ENCODE results near the gene PBLD.

The PBLD gene

GRCh38 chr10:68235581-68235980, 97.1 kb downstream of the PBLD start:
- no peak overlapping the region for H3K4me3 ChIP-seq (replicated peaks; ENCODE audit: low read depth, low read length)
- TF ChIP-seq CTCF (IDR thresholded peaks at IDR 0.05; ENCODE audit: low read length, missing control alignments): no peak
- no peak for DNase-seq (ENCODE audit: low read depth)

GRCh38 chr10:68235111-68235510, 97.6 kb downstream of the PBLD start:
- DNase-seq (ENCODE audit: low read depth): no peak
- no peak overlapping the region for H3K4me3 ChIP-seq (replicated peaks; ENCODE audit: low read depth, low read length)
- no peak for TF ChIP-seq CTCF (IDR thresholded peaks at IDR 0.05; ENCODE audit: low read length, missing control alignments)

GRCh38 chr10:68233046-68233445, 99.7 kb downstream of the PBLD start:
- no peak overlapping the region for H3K4me3 ChIP-seq (replicated peaks; ENCODE audit: low read depth, low read length)
- no peak for DNase-seq (ENCODE audit: low read depth)
- no peak for TF ChIP-seq CTCF (IDR thresholded peaks at IDR 0.05; ENCODE audit: low read length, missing control alignments)

Measured in fibroblast of pulmonary artery (primary cell).